ENCODE measurements around the gene RBM5.

The RBM5 gene

GRCh38 chr3:50122071-50122470 is 33.4 kb downstream of the RBM5 start:
- no peaks in the 10 kb centered on the region for H3K4me1 ChIP-seq (ENCODE audit: control insufficient read depth, insufficient read depth, low read length)
- peaks cover 40% of the 10 kb centered on the region for H3K36me3 ChIP-seq (ENCODE audit: insufficient read depth, low read length)
- H3K27me3 ChIP-seq (ENCODE audit: control insufficient read depth, insufficient read depth, low read length) = no peaks in the 10 kb centered on the region
- H3K4me3 ChIP-seq (ENCODE audit: low read length) = no peak overlapping the region
- no peaks in the 10 kb centered on the region for H3K9me3 ChIP-seq (replicated peaks; ENCODE audit: low read length)
- no peak overlapping the region for H3K4me2 ChIP-seq (ENCODE audit: low read length)
- no peak overlapping the region for H3K9ac ChIP-seq (ENCODE audit: low read depth, low read length)

- no peaks in the 10 kb centered on the region for H3K27me3 ChIP-seq (ENCODE audit: control insufficient read depth, insufficient read depth, low read length)
- no peaks in the 10 kb centered on the region for H3K9me3 ChIP-seq (replicated peaks; ENCODE audit: low read length)
- no peak overlapping the region for H3K9ac ChIP-seq (ENCODE audit: low read depth, low read length)
- H3K4me3 ChIP-seq (ENCODE audit: low read length) = no peak overlapping the region
- H3K4me1 ChIP-seq (ENCODE audit: control insufficient read depth, insufficient read depth, low read length) = no peaks in the 10 kb centered on the region
- H3K36me3 ChIP-seq (ENCODE audit: insufficient read depth, low read length) = peaks cover 34% of the 10 kb centered on the region
- no peak overlapping the region for H3K4me2 ChIP-seq (ENCODE audit: low read length)
Observed at GRCh38 chr3:50122661-50123391, 34.1 kb downstream of the RBM5 start.

- Histone ChIP-seq H3K4me1 (ENCODE audit: control insufficient read depth, insufficient read depth, low read length) (no peaks in the 10 kb centered on the region), H3K36me3 (ENCODE audit: insufficient read depth, low read length) (peaks cover 27% of the 10 kb centered on the region), H3K4me3 (ENCODE audit: low read length) (no peak overlapping the region), H3K9me3 (replicated peaks; ENCODE audit: low read length) (no peaks in the 10 kb centered on the region), H3K27me3 (ENCODE audit: control insufficient read depth, insufficient read depth, low read length) (no peaks in the 10 kb centered on the region), H3K4me2 (ENCODE audit: low read length) (no peak overlapping the region), H3K9ac (ENCODE audit: low read depth, low read length) (no peak overlapping the region)
Observed at GRCh38 chr3:50123394-50124051, 34.8 kb downstream of the RBM5 start.

- Histone ChIP-seq H3K4me1 (ENCODE audit: control insufficient read depth, insufficient read depth, low read length) (no peaks in the 10 kb centered on the region), H3K9ac (ENCODE audit: low read depth, low read length) (no peak overlapping the region), H3K9me3 (replicated peaks; ENCODE audit: low read length) (no peaks in the 10 kb centered on the region)
Observed at GRCh38 chr3:50124052-50124799, 35.5 kb downstream of the RBM5 start.

DNA sequence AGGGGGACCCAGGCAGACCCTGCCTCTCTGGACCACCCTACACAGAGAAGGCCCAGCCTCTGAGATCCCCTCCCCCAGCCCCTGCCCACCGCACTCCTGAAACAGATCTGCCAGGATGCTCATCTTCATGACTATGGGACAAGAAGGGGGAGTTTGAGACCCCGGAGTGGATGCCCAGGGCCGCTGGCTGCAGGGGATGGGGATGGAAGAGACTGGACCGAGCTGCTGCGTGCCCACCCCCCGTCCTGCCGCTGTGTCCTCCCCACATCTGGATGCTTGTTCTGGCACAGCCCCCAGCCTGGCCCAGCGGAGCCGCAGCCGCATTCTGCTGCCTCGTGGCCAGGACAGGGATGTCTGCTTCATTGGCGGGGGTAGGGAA is 36.1 kb downstream of the RBM5 start:
- no peaks in the 10 kb centered on the region for H3K4me1 ChIP-seq (ENCODE audit: control insufficient read depth, insufficient read depth, low read length)
- peaks cover 20% of the 10 kb centered on the region for H3K36me3 ChIP-seq (ENCODE audit: insufficient read depth, low read length)
- H3K27me3 ChIP-seq (ENCODE audit: control insufficient read depth, insufficient read depth, low read length) = no peaks in the 10 kb centered on the region
- no peaks in the 10 kb centered on the region for H3K9me3 ChIP-seq (replicated peaks; ENCODE audit: low read length)
- H3K4me3 ChIP-seq (ENCODE audit: low read length) = no peak overlapping the region
- no peak overlapping the region for H3K9ac ChIP-seq (ENCODE audit: low read depth, low read length)
- H3K4me2 ChIP-seq (ENCODE audit: low read length) = no peak overlapping the region

More at GRCh38 chr3:50124052-50124799, 35.5 kb downstream of the RBM5 start:
- no peak overlapping the region for H3K4me3 ChIP-seq (ENCODE audit: low read length)
- no peak overlapping the region for H3K4me2 ChIP-seq (ENCODE audit: low read length)
- H3K27me3 ChIP-seq (ENCODE audit: control insufficient read depth, insufficient read depth, low read length) = no peaks in the 10 kb centered on the region
- peaks cover 22% of the 10 kb centered on the region for H3K36me3 ChIP-seq (ENCODE audit: insufficient read depth, low read length)

DNA sequence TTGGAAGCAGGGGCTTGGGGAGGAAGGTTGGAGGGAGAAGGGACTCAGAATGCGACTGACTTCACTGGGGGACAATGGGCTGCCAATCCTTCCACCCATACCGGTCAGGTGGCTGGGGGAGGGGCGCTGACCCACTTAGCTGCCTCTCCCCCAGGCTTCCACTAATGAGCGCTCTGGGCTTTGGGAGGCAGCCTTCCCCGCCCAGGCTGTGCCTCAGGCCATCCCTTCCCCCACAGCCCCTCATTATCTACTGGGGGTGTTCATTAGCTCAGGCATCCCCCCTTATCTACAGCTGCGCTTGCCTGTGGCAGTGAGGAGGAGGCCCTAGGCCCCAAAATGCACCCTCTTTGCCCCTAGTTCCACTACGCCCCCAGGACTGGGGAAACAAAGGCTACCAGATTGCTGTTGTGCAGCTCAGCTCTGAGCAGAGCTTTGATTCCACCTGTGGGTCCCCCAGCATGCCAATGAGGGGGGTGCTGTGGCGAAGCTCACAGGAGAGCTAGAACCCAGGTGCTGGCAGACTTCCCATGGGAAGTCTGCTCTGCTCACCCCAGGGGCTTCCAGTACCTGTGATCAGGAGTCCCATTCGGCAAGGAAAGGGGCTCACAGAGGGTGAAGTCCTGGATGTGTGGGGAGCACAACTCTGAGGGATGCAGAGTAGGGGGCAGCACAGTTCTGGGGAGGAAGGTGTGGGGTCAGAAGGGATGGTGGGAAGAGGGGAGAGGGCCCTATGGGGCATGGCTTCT is 37.0 kb downstream of the RBM5 start:
- Histone ChIP-seq H3K9me3 (replicated peaks; ENCODE audit: low read length) (no peaks in the 10 kb centered on the region), H3K4me1 (ENCODE audit: control insufficient read depth, insufficient read depth, low read length) (no peaks in the 10 kb centered on the region), H3K4me3 (ENCODE audit: low read length) (no peak overlapping the region), H3K27me3 (ENCODE audit: control insufficient read depth, insufficient read depth, low read length) (peaks cover 4% of the 10 kb centered on the region), H3K36me3 (ENCODE audit: insufficient read depth, low read length) (peaks cover 11% of the 10 kb centered on the region), H3K4me2 (ENCODE audit: low read length) (no peak overlapping the region), H3K9ac (ENCODE audit: low read depth, low read length) (no peak overlapping the region)

DNA sequence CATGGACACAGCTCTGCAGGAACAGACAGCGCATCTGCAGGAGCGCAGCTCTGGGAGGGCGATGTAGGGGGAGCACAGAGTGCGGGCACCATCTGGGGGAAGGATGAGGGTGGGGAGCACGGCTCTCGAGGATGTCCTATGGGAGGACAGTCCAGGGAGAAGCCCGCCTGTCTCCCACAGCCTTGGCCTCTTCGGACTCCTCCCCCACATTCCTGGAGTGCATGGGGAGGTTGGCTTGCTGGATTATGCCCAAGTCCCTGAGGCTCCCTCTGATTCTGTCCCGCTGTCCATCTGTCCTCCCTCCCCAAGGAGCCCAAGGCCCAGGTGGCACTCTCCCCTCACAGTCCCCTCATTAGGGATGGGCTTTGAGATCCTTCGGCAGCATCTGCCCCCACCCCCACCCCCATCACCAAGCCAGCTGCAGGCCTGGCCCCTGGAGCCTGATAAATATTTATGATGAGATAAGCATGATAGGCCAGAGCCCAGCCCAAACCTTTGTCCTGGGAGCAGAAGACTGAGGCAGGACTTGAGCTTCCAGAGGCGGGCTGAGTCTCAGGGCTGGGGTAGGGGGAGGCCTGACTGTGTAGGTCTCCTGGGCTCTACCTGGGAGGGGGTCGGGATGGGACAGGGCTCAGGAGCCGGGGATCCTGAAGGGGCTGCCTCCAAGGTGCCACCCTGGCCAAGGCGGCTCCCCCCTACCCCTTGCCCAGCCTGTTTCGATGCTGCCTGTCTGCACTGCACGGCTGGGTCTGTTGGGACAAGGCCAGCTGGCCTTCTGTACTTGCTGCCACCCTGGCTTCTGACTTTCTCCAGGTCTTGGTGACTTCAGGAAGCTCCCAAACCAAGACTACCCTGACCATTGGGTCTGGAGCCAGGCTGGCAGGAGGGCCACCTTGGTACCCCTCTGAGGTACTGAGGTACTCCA is 37.8 kb downstream of the RBM5 start:
- Histone ChIP-seq H3K4me3 (ENCODE audit: low read length) (no peak overlapping the region), H3K36me3 (ENCODE audit: insufficient read depth, low read length) (peaks cover 4% of the 10 kb centered on the region), H3K4me1 (ENCODE audit: control insufficient read depth, insufficient read depth, low read length) (no peaks in the 10 kb centered on the region)

DNA sequence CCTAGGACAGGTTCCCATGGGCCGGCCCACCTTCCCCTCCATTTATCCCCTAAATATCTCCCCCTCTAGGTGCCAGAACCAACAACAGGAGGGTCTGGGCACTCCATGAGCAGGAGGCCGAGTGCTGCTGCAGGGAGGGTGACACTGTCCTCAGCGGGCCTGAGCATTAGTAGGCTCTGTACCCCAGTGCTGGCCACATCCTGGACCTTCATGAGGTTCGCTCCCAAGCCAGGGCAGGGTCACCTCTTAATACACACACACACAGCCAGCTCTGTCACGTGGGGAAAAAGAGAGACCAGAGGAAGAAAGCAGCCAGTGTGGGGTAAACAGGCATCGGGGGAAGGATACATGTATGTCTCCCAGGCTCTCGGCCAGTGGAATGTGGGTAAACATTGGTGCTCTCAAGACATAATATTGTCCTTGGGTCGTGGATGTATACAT is 38.6 kb downstream of the RBM5 start:
- Histone ChIP-seq H3K4me2 (ENCODE audit: low read length) (no peak overlapping the region), H3K27me3 (ENCODE audit: control insufficient read depth, insufficient read depth, low read length) (peaks cover 4% of the 10 kb centered on the region), H3K4me1 (ENCODE audit: control insufficient read depth, insufficient read depth, low read length) (no peaks in the 10 kb centered on the region)

More for the DNA sequence above, 37.8 kb downstream of the RBM5 start:
- Histone ChIP-seq H3K4me2 (ENCODE audit: low read length) (no peak overlapping the region), H3K9me3 (replicated peaks; ENCODE audit: low read length) (no peaks in the 10 kb centered on the region), H3K27me3 (ENCODE audit: control insufficient read depth, insufficient read depth, low read length) (peaks cover 4% of the 10 kb centered on the region), H3K9ac (ENCODE audit: low read depth, low read length) (no peak overlapping the region)

DNA sequence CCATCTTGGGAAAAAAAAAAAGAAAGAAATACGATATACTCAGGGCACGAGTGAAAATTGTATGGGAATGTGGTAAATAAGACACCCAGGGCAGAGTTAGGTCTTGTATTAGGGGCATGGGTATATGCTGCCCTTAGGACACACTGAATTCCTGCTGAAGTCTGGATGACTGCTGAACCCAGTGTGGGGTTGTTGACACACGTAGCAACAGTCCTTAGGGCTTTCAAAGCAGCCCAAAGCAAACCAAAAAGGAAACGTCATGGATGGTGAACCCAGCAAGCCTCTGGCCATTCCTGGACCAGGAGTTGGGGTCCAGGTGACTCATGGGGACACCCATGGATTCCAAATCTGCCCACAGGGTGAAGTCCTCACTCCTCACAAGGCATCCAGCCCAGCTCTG is 39.3 kb downstream of the RBM5 start:
- Histone ChIP-seq H3K9ac (ENCODE audit: low read depth, low read length) (no peak overlapping the region), H3K4me2 (ENCODE audit: low read length) (no peak overlapping the region), H3K27me3 (ENCODE audit: control insufficient read depth, insufficient read depth, low read length) (peaks cover 10% of the 10 kb centered on the region), H3K4me3 (ENCODE audit: low read length) (no peak overlapping the region), H3K36me3 (ENCODE audit: insufficient read depth, low read length) (no peaks in the 10 kb centered on the region), H3K4me1 (ENCODE audit: control insufficient read depth, insufficient read depth, low read length) (no peaks in the 10 kb centered on the region), H3K9me3 (replicated peaks; ENCODE audit: low read length) (no peaks in the 10 kb centered on the region)

More for the DNA sequence above, 38.6 kb downstream of the RBM5 start:
- Histone ChIP-seq H3K9ac (ENCODE audit: low read depth, low read length) (no peak overlapping the region), H3K36me3 (ENCODE audit: insufficient read depth, low read length) (peaks cover 1% of the 10 kb centered on the region), H3K9me3 (replicated peaks; ENCODE audit: low read length) (no peaks in the 10 kb centered on the region), H3K4me3 (ENCODE audit: low read length) (no peak overlapping the region)

DNA sequence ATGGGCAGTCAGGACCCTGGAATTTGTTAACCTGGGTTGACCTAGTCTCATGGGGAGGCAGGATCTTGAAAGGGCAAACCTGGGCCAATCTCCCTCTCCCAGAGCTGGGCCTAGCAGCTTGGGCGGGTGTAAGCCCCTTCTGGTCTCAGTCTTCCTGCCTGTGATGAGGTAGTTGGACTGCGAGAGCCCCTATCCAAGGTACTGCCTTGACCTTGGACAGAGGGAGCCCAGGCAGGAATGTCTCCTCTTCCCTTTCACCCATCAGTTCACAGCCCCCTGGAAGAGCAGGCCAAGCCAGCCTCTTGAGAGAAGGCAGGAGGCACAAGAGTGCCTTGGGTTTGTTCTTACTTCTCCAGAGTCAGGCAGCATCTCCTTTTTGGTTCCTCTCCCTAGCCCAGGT is 41.7 kb downstream of the RBM5 start:
- H3K9me3 ChIP-seq (replicated peaks; ENCODE audit: low read length) = no peaks in the 10 kb centered on the region
- H3K27me3 ChIP-seq (ENCODE audit: control insufficient read depth, insufficient read depth, low read length) = peaks cover 26% of the 10 kb centered on the region
- no peaks in the 10 kb centered on the region for H3K4me1 ChIP-seq (ENCODE audit: control insufficient read depth, insufficient read depth, low read length)
- H3K4me2 ChIP-seq (ENCODE audit: low read length) = no peak overlapping the region
- no peak overlapping the region for H3K9ac ChIP-seq (ENCODE audit: low read depth, low read length)
- H3K36me3 ChIP-seq (ENCODE audit: insufficient read depth, low read length) = no peaks in the 10 kb centered on the region
- no peak overlapping the region for H3K4me3 ChIP-seq (ENCODE audit: low read length)

All from skeletal muscle satellite cell (primary cell).